Ascending aorta (tissue), 2 donors: ENCODE results near the gene CRYGC. TPM values are rescaled to one million over a fixed set of nuclear protein-coding genes. Genes with fewer than 3 reads are reported as not detected.

ENCODE experiments used
- DNase-seq, 2 donors: peaks; one replicate each; pipeline ENCODE4 v3.0.0-alpha.2; 2019; ENCODE audit warnings: low spot score in 2 of 2
- H3K27ac ChIP-seq, 2 donors: fragments of 200-600 bp; sonication (generic); one replicate each; pipeline ENCODE4 v1.5.1; 2016 to 2017; ENCODE audit warnings: mild to moderate bottlenecking in 1 of 2
- H3K27me3 ChIP-seq: fragments of 200-600 bp; sonication (generic); one replicate; pipeline ENCODE4 v1.5.1; 2017
- H3K36me3 ChIP-seq, 2 donors: fragments of 200-600 bp; sonication (generic); one replicate each; pipeline ENCODE4 v1.5.1; 2016
- H3K4me1 ChIP-seq, 2 donors: fragments of 200-600 bp; sonication (generic); one replicate each; pipeline ENCODE4 v1.5.1; 2016 to 2017; ENCODE audit warnings: mild to moderate bottlenecking in 1 of 2
- H3K4me3 ChIP-seq, 2 donors: fragments of 200-600 bp; sonication (generic); one replicate each; pipeline ENCODE4 v1.5.1; 2016 to 2017; ENCODE audit warnings: mild to moderate bottlenecking in 1 of 2
- H3K9me3 ChIP-seq, 2 donors: fragments of 200-600 bp; sonication (generic); one replicate each; pipeline ENCODE4 v1.5.1; 2016
- CTCF ChIP-seq, 3 experiments: fragments of 200-600 bp in 2 of 3; fragments of 450-650 bp in 1 of 3; sonication (generic) in 2 of 3; IDR thresholded peaks; one replicate each; pipeline ENCODE4 v1.5.1; 2016 to 2019; ENCODE audit warnings: antibody characterized with exemption in 3 of 3, mild to moderate bottlenecking in 1 of 3, moderate library complexity in 1 of 3
- intact Hi-C: fragments of 100-400 bp; cut with DNase I; formaldehyde crosslinking; loops from one replicate; pipeline ENCODE4 v1.15.1; 2023
- total RNA-seq: library from RNA; depleted of rRNA; stranded (reverse); fragments of >200 nt; gene quantifications from one replicate; pipeline ENCODE4 v1.1.0, GENCODE V29; 2016

The CRYGC gene
- total RNA-seq, 1 donor from 2014 or later, result not detected

- intact Hi-C loops, result no loop called here
- TF ChIP-seq CTCF (IDR thresholded peaks at IDR 0.05), result no peak
- no peak overlapping the region for H3K27ac ChIP-seq
- no peak overlapping the region for H3K4me3 ChIP-seq
- no peaks in the 10 kb centered on the region for H3K9me3 ChIP-seq
- no peak for DNase-seq
- no peaks in the 10 kb centered on the region for H3K27me3 ChIP-seq
- no peaks in the 10 kb centered on the region for H3K36me3 ChIP-seq
- no peaks in the 10 kb centered on the region for H3K4me1 ChIP-seq
These were observed 21.3 kb upstream of the CRYGC start for GRCh38 chr2:208150956-208151355.

GRCh38 chr2:208150094-208150493 is 20.5 kb upstream of the CRYGC start:
- H3K4me1 ChIP-seq, result no peaks in the 10 kb centered on the region
- no peaks in the 10 kb centered on the region for H3K36me3 ChIP-seq
- no peak overlapping the region for H3K4me3 ChIP-seq
- H3K27me3 ChIP-seq, result no peaks in the 10 kb centered on the region
- no peaks in the 10 kb centered on the region for H3K9me3 ChIP-seq
- no peak for TF ChIP-seq CTCF (IDR thresholded peaks at IDR 0.05)
- no peak overlapping the region for H3K27ac ChIP-seq
- intact Hi-C loops, result no loop called here
- DNase-seq, result no peak

- H3K9me3 ChIP-seq, result no peaks in the 10 kb centered on the region
- no peak for TF ChIP-seq CTCF (IDR thresholded peaks at IDR 0.05)
- no peaks in the 10 kb centered on the region for H3K4me1 ChIP-seq
- intact Hi-C loops, result no loop called here
- H3K27ac ChIP-seq, result no peak overlapping the region
- no peaks in the 10 kb centered on the region for H3K27me3 ChIP-seq
- H3K4me3 ChIP-seq, result no peak overlapping the region
- DNase-seq, result no peak
- H3K36me3 ChIP-seq, result no peaks in the 10 kb centered on the region
These were observed 19.2 kb upstream of the CRYGC start for GRCh38 chr2:208148803-208149202.

GRCh38 chr2:208147759-208148158 is 18.1 kb upstream of the CRYGC start:
- Histone ChIP-seq H3K36me3 (no peaks in the 10 kb centered on the region), H3K27me3 (no peaks in the 10 kb centered on the region), H3K27ac (no peak overlapping the region), H3K4me1 (no peaks in the 10 kb centered on the region), H3K9me3 (no peaks in the 10 kb centered on the region), H3K4me3 (no peak overlapping the region)
- intact Hi-C loops, result no loop called here
- DNase-seq, result no peak
- TF ChIP-seq CTCF (IDR thresholded peaks at IDR 0.05), result no peak

- intact Hi-C loops, result no loop called here
- TF ChIP-seq CTCF (IDR thresholded peaks at IDR 0.05), result no peak
- no peak for DNase-seq
These were observed 17.4 kb upstream of the CRYGC start for GRCh38 chr2:208147008-208147407.

GRCh38 chr2:208146006-208146405 is 16.4 kb upstream of the CRYGC start, which contains the start of gene CRYGB:
Gene CRYGB, minus strand, starts transcription at chr2:208146158. Its CDS starts 38 bp downstream, at chr2:208146120.
- no peaks in the 10 kb centered on the region for H3K9me3 ChIP-seq
- no peak for TF ChIP-seq CTCF (IDR thresholded peaks at IDR 0.05)

More at GRCh38 chr2:208147008-208147407, 17.4 kb upstream of the CRYGC start:
- Histone ChIP-seq H3K27me3 (no peaks in the 10 kb centered on the region), H3K9me3 (no peaks in the 10 kb centered on the region), H3K4me1 (no peaks in the 10 kb centered on the region), H3K27ac (no peak overlapping the region), H3K4me3 (no peak overlapping the region), H3K36me3 (no peaks in the 10 kb centered on the region)

More at GRCh38 chr2:208146006-208146405, 16.4 kb upstream of the CRYGC start, which contains the start of gene CRYGB:
- Histone ChIP-seq H3K4me3 (no peak within 1 kb of the TSS), H3K27me3 (no peaks in the 10 kb centered on the region), H3K27ac (no peak within 1 kb of the TSS), H3K4me1 (no peaks in the 10 kb centered on the region), H3K36me3 (no peaks in the 10 kb centered on the region)
- intact Hi-C loops, result no loop called here
- DNase-seq, result no peak
